HG03097 (cell line): ENCODE data around the gene HOXD8.

Experiments
- ATAC-seq: cut with Tn5 transposase; IDR thresholded peaks from one replicate; pipeline ENCODE4 v1.9.1; 2021; ENCODE audit not compliant: unreplicated experiment, low FRiP score

Gene HOXD8

GRCh38 chr2:176127774-176128072 is 1.8 kb upstream of the HOXD8 start:
- ATAC-seq: no peak

- no peak for ATAC-seq
These were observed 1.1 kb upstream of the HOXD8 start for GRCh38 chr2:176128172-176128981.

GRCh38 chr2:176129813-176130146 is 275 bp downstream of the HOXD8 start:
- ATAC-seq: no peak

GRCh38 chr2:176130147-176130956 is 847 bp downstream of the HOXD8 start:
- no peak for ATAC-seq

- no peak for ATAC-seq
These were observed 1.7 kb downstream of the HOXD8 start for GRCh38 chr2:176130957-176131847.

GRCh38 chr2:176131848-176132158 is 2.3 kb downstream of the HOXD8 start:
- no peak for ATAC-seq

- ATAC-seq: no peak
These were observed 3.0 kb downstream of the HOXD8 start for GRCh38 chr2:176132205-176133171.

- ATAC-seq: no peak
These were observed 3.9 kb downstream of the HOXD8 start for GRCh38 chr2:176133389-176133788.

GRCh38 chr2:176134035-176134434 is 4.5 kb downstream of the HOXD8 start:
- ATAC-seq: no peak

- no peak for ATAC-seq
These were observed 5.5 kb downstream of the HOXD8 start for GRCh38 chr2:176135035-176135440.

- no peak for ATAC-seq
These were observed 7.1 kb downstream of the HOXD8 start for GRCh38 chr2:176136374-176137251.

GRCh38 chr2:176137252-176137580 is 7.7 kb downstream of the HOXD8 start:
- ATAC-seq: no peak

- ATAC-seq: no peak
These were observed 8.4 kb downstream of the HOXD8 start for GRCh38 chr2:176137906-176138305.

- ATAC-seq: no peak
These were observed 9.0 kb downstream of the HOXD8 start for GRCh38 chr2:176138526-176138922.

- ATAC-seq: no peak
These were observed 9.6 kb downstream of the HOXD8 start for GRCh38 chr2:176138923-176139660.

- ATAC-seq: no peak
These were observed 10.4 kb downstream of the HOXD8 start for GRCh38 chr2:176139661-176140512.

- ATAC-seq: peak; percentile 85
These were observed 11.2 kb downstream of the HOXD8 start for GRCh38 chr2:176140513-176141317.
